Sigmoid colon (tissue), 7 donors: ENCODE data around the gene RRP36. TPM values are rescaled to one million over a fixed set of nuclear protein-coding genes. Genes with fewer than 3 reads are reported as not detected.
A peak's percentile ranks its signal among the peaks of the same experiment; 100 is the strongest.

Source experiments
- DNase-seq: peaks from one replicate; pipeline ENCODE4 v3.0.0-alpha.2; 2019
- H3K27ac ChIP-seq, 4 donors: fragments of 200-600 bp; sonication (generic); one replicate each; pipeline ENCODE4 v1.5.1; 2016 to 2019; ENCODE audit warnings: mild to moderate bottlenecking in 1 of 4
- H3K27me3 ChIP-seq, 3 donors: fragments of 200-600 bp; sonication (generic); one replicate each; pipeline ENCODE4 v1.5.1; 2019; ENCODE audit warnings: mild to moderate bottlenecking in 1 of 3
- H3K36me3 ChIP-seq, 4 donors: fragments of 200-600 bp; sonication (generic); one replicate each; pipeline ENCODE4 v1.5.1; 2016 to 2019
- H3K4me1 ChIP-seq, 4 donors: fragments of 200-600 bp; sonication (generic); one replicate each; pipeline ENCODE4 v1.5.1; 2017 to 2019
- H3K4me3 ChIP-seq, 4 donors: fragments of 200-600 bp; sonication (generic); one replicate each; pipeline ENCODE4 v1.5.1; 2017 to 2019; ENCODE audit warnings: mild to moderate bottlenecking in 2 of 4, moderate library complexity in 1 of 4
- H3K9me3 ChIP-seq, 4 donors: fragments of 200-600 bp in 3 of 4; sonication (generic) in 3 of 4; one replicate each; pipeline versions ENCODE4 v1.5.1 to v1.6.1; 2013 to 2019
- EP300 ChIP-seq, 4 donors: sonication (generic); formaldehyde crosslinking; IDR thresholded peaks; one replicate each; pipeline ENCODE4 v1.6.1; 2017; ENCODE audit warnings: antibody characterized with exemption in 4 of 4
- POLR2A ChIP-seq, 2 donors: fragments of 450-650 bp; IDR thresholded peaks; one replicate each; pipeline ENCODE4 v1.6.1; 2016; ENCODE audit warnings: antibody characterized with exemption in 2 of 2, mild to moderate bottlenecking in 2 of 2, moderate library complexity in 2 of 2
- POLR2AphosphoS5 ChIP-seq, 4 donors: sonication (generic); formaldehyde crosslinking; IDR thresholded peaks; one replicate each; pipeline ENCODE4 v1.6.1; 2017; ENCODE audit warnings: antibody characterized with exemption in 4 of 4
- WGBS, 2 donors: extraction: QIAGEN DNeasy Blood & Tissue Kit; methylation state at CpG; one replicate each; pipeline ENCODE4 v1.1.7; 2013; 5-methylcytosine and 5-hydroxymethylcytosine counted together
- intact Hi-C: fragments of 100-400 bp; cut with DNase I; formaldehyde crosslinking; loops from one replicate; pipeline ENCODE4 v1.15.1; 2023
- polyA plus RNA-seq, 3 donors: library from polyadenylated mRNA; stranded (reverse); fragments of 200-250 nt; gene quantifications; one replicate each; pipeline ENCODE4 v1.2.3, GENCODE V29; 2013
- total RNA-seq, 4 donors: library from RNA; depleted of rRNA; stranded (reverse); fragments of >200 nt; gene quantifications; one replicate each; pipeline ENCODE4 v1.1.0, GENCODE V29; 2016
- TF ChIP-seq, protein P1 (sequence below), 4 experiments: fragments of 450-650 bp in 3 of 4; fragments of 200-600 bp in 1 of 4; IDR thresholded peaks; one replicate each; pipeline ENCODE4 v1.5.1; 2016 to 2019; ENCODE audit warnings: antibody characterized with exemption in 4 of 4, mild to moderate bottlenecking in 3 of 4, moderate library complexity in 2 of 4
- donor health status: healthy with polysubstance abuse.
- donor health status: Bipolar disorder and iron deficiency.
- donor health status: healthy.

RRP36 gene
- total and polyA plus RNA-seq, 7 donors, result 24.6 to 50.8 (median 42.7) TPM

DNA sequence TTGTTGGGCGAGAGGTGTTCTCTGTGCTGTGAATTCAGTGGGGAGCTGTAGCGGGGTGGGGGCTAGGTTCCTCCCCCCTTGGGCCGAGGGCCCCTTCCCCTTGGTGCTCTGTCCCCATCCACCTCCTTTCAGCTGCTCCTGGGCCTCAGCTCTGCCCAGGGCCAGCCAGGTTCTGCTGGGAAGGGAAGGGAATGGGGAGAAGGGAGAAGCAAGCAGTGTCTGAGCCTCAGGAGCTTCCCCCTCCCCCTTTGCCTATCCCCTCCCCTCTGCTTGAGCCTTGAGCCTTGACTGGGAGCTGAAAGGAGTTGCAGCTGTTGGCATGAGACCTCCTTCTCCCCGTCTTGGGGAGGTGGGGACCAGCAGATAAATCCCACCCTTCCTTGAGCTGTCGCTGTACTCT, 576 bp upstream of the RRP36 start:
- Histone ChIP-seq H3K27ac (peak overlapping the region; percentile 81 to 96 (median 89)), H3K27me3 (no peaks in the 10 kb centered on the region), H3K36me3 (peaks cover 27 to 49% (median 35%) of the 10 kb centered on the region in 4 donors), H3K4me1 (peaks cover 0 to 54% (median 42%) of the 10 kb centered on the region in 4 donors), H3K9me3 (no peaks in the 10 kb centered on the region), H3K4me3 (peak overlapping the region in 3 of 4 donors; percentile 76 to 97 (median 81))
- intact Hi-C loops, result loop anchor here (2.0 kb wide), 1 partner anchor 32 kb away; the partner anchor contains the start of gene CUL7
- DNase-seq, result no peak
- 59 to 60% methylated on average over 5 of the region's 5 CpGs for WGBS, 2 donors
- TF ChIP-seq EP300 (IDR thresholded peaks at IDR 0.05) (no peak), POLR2AphosphoS5 (IDR thresholded peaks at IDR 0.05) (no peak), POLR2A (IDR thresholded peaks at IDR 0.05) (no peak)
- TF ChIP-seq, protein P1, sequence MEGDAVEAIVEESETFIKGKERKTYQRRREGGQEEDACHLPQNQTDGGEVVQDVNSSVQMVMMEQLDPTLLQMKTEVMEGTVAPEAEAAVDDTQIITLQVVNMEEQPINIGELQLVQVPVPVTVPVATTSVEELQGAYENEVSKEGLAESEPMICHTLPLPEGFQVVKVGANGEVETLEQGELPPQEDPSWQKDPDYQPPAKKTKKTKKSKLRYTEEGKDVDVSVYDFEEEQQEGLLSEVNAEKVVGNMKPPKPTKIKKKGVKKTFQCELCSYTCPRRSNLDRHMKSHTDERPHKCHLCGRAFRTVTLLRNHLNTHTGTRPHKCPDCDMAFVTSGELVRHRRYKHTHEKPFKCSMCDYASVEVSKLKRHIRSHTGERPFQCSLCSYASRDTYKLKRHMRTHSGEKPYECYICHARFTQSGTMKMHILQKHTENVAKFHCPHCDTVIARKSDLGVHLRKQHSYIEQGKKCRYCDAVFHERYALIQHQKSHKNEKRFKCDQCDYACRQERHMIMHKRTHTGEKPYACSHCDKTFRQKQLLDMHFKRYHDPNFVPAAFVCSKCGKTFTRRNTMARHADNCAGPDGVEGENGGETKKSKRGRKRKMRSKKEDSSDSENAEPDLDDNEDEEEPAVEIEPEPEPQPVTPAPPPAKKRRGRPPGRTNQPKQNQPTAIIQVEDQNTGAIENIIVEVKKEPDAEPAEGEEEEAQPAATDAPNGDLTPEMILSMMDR (IDR thresholded peaks at IDR 0.05), result no peak

DNA sequence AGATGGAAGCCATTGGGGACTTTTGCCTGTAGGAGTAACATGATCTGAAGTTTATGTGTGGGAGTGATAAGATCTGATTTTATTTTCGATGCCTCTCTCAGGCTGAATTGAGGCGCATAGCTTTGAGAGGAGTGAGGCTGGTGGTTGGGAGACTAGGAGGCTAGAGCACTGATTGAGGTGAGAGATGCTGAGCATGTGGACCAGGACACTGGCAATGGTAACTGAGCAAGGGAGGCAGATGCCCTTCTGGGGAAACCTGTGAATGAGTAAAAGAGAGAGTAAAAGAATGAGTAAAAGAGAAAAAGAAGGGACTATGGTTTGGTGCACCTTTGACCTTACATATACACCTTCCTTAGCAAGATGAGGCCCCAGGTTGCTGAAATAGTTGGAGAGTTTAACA, 3.0 kb downstream of the RRP36 start:
- Histone ChIP-seq H3K4me3 (no peak overlapping the region), H3K4me1 (peaks cover 0 to 34% (median 29%) of the 10 kb centered on the region in 4 donors), H3K9me3 (no peaks in the 10 kb centered on the region), H3K36me3 (peaks cover 34 to 60% (median 53%) of the 10 kb centered on the region in 4 donors), H3K27ac (no peak overlapping the region), H3K27me3 (no peaks in the 10 kb centered on the region)
- WGBS, 2 donors, result 88 to 92% methylated on average over 2 of the region's 2 CpGs
- TF ChIP-seq EP300 (IDR thresholded peaks at IDR 0.05) (no peak), POLR2A (IDR thresholded peaks at IDR 0.05) (no peak), POLR2AphosphoS5 (IDR thresholded peaks at IDR 0.05) (no peak)
- TF ChIP-seq, protein P1 (IDR thresholded peaks at IDR 0.05), result no peak
- intact Hi-C loops, result no loop called here
- no peak for DNase-seq

DNA sequence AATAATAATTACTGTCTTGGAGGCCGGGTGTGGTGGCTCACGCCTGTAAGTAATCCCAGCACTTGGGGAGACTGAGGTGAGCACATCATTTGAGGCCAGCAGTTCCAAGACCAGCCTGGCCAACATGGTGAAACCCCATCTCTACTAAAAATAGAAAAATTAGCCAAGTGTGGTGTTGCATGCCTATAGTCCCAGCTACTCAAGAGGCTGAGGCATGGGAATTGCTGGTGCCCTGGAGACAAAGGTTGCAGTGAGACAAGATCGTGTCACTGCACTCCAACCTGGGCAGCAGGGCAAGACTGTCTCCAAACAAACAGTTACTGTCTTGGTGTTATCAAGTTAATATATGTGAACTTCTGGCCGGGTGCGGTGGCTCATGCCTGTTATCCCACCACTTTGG, 4.9 kb downstream of the RRP36 start:
- no peak for DNase-seq
- Histone ChIP-seq H3K9me3 (no peaks in the 10 kb centered on the region), H3K4me1 (peaks cover 0 to 26% (median 20%) of the 10 kb centered on the region in 4 donors), H3K4me3 (no peak overlapping the region), H3K27me3 (no peaks in the 10 kb centered on the region), H3K27ac (no peak overlapping the region), H3K36me3 (peaks cover 36 to 65% (median 55%) of the 10 kb centered on the region in 4 donors)
- no peak for TF ChIP-seq EP300 (IDR thresholded peaks at IDR 0.05)
- TF ChIP-seq POLR2AphosphoS5 (IDR thresholded peaks at IDR 0.05), result no peak
- no peak for TF ChIP-seq POLR2A (IDR thresholded peaks at IDR 0.05)
- TF ChIP-seq, protein P1 (IDR thresholded peaks at IDR 0.05), result no peak
- 88 to 90% methylated on average over 5 of the region's 5 CpGs for WGBS, 2 donors
- intact Hi-C loops, result no loop called here

DNA sequence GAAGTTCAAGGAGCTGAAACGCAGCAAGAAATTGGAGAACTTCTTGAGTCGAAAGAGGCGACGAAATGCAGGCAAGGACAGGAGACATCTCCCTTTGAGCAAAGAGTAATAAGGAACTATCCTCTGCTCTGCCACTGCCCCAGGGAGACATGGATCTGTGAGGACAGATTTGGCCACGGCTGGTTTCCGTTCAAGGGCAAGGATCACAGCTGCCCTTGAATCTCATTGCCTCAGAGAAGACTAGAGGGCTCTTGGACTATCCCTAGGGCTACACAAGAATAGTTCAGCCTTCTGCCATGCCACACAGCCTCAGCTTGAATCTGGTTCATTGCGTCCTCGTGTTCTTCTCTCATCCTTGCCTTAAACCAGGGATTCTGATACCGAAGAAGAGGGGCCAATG, 7.7 kb downstream of the RRP36 start:
- intact Hi-C loops, result no loop called here
- no peak overlapping the region for H3K27ac ChIP-seq
- H3K27me3 ChIP-seq, result no peaks in the 10 kb centered on the region
- H3K4me3 ChIP-seq, result no peak overlapping the region
- no peak for DNase-seq
- peaks cover 0 to 6% (median under 1%) of the 10 kb centered on the region in 4 donors for H3K4me1 ChIP-seq
- TF ChIP-seq POLR2AphosphoS5 (IDR thresholded peaks at IDR 0.05) (no peak), EP300 (IDR thresholded peaks at IDR 0.05) (no peak), POLR2A (IDR thresholded peaks at IDR 0.05) (no peak)
- TF ChIP-seq, protein P1 (IDR thresholded peaks at IDR 0.05), result no peak
- 93 to 95% methylated on average over 9 of the region's 9 CpGs for WGBS, 2 donors
- H3K9me3 ChIP-seq, result no peaks in the 10 kb centered on the region
- peaks cover 36 to 92% (median 57%) of the 10 kb centered on the region in 4 donors for H3K36me3 ChIP-seq

DNA sequence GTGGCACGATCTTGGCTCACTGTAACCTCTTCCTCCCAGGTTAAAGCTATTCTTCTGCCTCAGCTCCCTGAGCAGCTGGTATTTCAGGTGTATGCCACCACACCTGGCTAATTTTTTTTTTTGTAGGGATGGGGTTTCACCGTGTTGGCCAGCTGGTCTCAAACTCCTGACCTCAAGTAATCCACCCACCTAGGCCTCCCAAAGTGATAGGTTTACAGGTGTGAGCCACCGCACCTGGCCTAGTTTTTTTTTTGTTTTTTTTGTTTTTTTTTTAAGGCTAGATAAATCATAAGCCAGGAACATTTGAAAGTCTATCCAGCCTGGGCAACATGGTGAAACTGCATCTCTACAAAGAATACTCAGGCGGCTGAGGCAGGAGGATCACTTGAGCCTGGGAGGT, 10.9 kb downstream of the RRP36 start:
- intact Hi-C loops, result no loop called here
- Histone ChIP-seq H3K36me3 (peaks cover 19 to 84% (median 36%) of the 10 kb centered on the region in 4 donors), H3K4me3 (no peak overlapping the region), H3K27ac (no peak overlapping the region), H3K9me3 (no peaks in the 10 kb centered on the region), H3K4me1 (no peaks in the 10 kb centered on the region), H3K27me3 (no peaks in the 10 kb centered on the region)
- TF ChIP-seq POLR2A (IDR thresholded peaks at IDR 0.05), result no peak
- TF ChIP-seq, protein P1 (IDR thresholded peaks at IDR 0.05), result no peak
- no peak for TF ChIP-seq POLR2AphosphoS5 (IDR thresholded peaks at IDR 0.05)
- no peak for TF ChIP-seq EP300 (IDR thresholded peaks at IDR 0.05)
- no peak for DNase-seq
- 85 to 90% methylated on average over 4 of the region's 4 CpGs for WGBS, 2 donors
